Breast epithelium (tissue), 4 donors: ENCODE results near the gene LIPC. TPM values are rescaled to one million over a fixed set of nuclear protein-coding genes. Genes with fewer than 3 reads are reported as not detected.

Experiments
- DNase-seq, 2 donors: peaks; one replicate each; pipeline ENCODE4 v3.0.0-alpha.2; 2019; ENCODE audit warnings: low spot score in 2 of 2
- H3K27ac ChIP-seq, 2 donors: fragments of 200-600 bp; sonication (generic) in 1 of 2; one replicate each; pipeline ENCODE4 v1.5.1; 2016 to 2019; ENCODE audit warnings: mild to moderate bottlenecking in 1 of 2
- H3K27me3 ChIP-seq, 2 donors: fragments of 200-600 bp; sonication (generic) in 1 of 2; one replicate each; pipeline versions ENCODE4 v1.5.1 to v1.6.0; 2017 to 2019; ENCODE audit warnings: control low read depth in 1 of 2, mild to moderate bottlenecking in 1 of 2
- H3K36me3 ChIP-seq: fragments of 200-600 bp; one replicate; pipeline ENCODE4 v1.5.1; 2019
- H3K4me1 ChIP-seq, 2 donors: fragments of 200-600 bp; sonication (generic); one replicate each; pipeline ENCODE4 v1.5.1; 2016 to 2019; ENCODE audit warnings: control low read depth in 1 of 2
- H3K4me3 ChIP-seq, 3 donors: fragments of 200-600 bp; sonication (generic); 1 replicate in 2 of 3; 2 replicates in 1 of 3; pipeline ENCODE4 v1.5.1; 2016 to 2019; ENCODE audit warnings: mild to moderate bottlenecking in 3 of 3, moderate library complexity in 2 of 3
- H3K9me3 ChIP-seq, 2 donors: fragments of 200-600 bp; sonication (generic) in 1 of 2; one replicate each; pipeline ENCODE4 v1.5.1; 2016 to 2019; ENCODE audit warnings: control low read depth in 1 of 2
- POLR2A ChIP-seq: fragments of 450-650 bp; IDR thresholded peaks from one replicate; pipeline ENCODE4 v1.6.1; 2016; ENCODE audit warnings: antibody characterized with exemption, mild to moderate bottlenecking, moderate library complexity
- POLR2AphosphoS5 ChIP-seq, 3 donors: sonication (generic); formaldehyde crosslinking; IDR thresholded peaks; one replicate each; pipeline ENCODE4 v1.6.1; 2017; ENCODE audit warnings: antibody characterized with exemption in 3 of 3
- intact Hi-C: fragments of 100-400 bp; cut with DNase I; formaldehyde crosslinking; loops from one replicate; pipeline ENCODE4 v1.15.1; 2023; ENCODE audit warnings: low total_unique reads
- total RNA-seq, 3 donors: library from RNA; depleted of rRNA; stranded (reverse); fragments of >200 nt; gene quantifications; one replicate each; pipeline ENCODE4 v1.1.0, GENCODE V29; 2016
- TF ChIP-seq, protein P1 (sequence below), 3 donors: fragments of 450-650 bp; IDR thresholded peaks; one replicate each; pipeline ENCODE4 v1.5.1; 2016 to 2017; ENCODE audit warnings: antibody characterized with exemption in 3 of 3, mild to moderate bottlenecking in 3 of 3, moderate library complexity in 3 of 3

LIPC gene
- total RNA-seq, 3 donors from 2014 or later, result 0.15 to 0.80 TPM; not detected in 1

DNA sequence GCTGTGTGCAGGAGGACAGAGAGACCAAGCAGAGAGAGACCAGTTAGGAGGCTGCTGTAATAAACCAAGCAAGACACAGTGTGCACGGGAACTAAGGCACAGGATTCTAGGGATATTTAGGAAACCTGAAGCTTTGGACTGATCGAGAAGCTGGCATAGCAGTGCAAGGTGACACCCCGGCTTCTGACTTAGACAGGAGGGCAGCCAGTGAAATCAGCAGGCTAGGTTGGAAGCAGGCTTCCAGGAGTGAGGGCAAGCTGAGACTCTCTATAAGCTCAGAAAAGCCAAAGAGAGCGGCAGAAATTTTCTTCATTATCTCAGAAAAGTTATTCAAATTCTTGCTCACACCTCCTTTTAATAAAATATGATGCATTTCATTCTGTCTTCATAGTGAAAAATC, 104.6 kb downstream of the LIPC start:
- intact Hi-C loops, result no loop called here
- Histone ChIP-seq H3K4me1 (no peaks in the 10 kb centered on the region), H3K27ac (no peak overlapping the region), H3K9me3 (no peaks in the 10 kb centered on the region), H3K27me3 (no peaks in the 10 kb centered on the region), H3K36me3 (no peaks in the 10 kb centered on the region), H3K4me3 (no peak overlapping the region)
- TF ChIP-seq POLR2A (no peak), POLR2AphosphoS5 (IDR thresholded peaks at IDR 0.05) (no peak)
- TF ChIP-seq, protein P1, sequence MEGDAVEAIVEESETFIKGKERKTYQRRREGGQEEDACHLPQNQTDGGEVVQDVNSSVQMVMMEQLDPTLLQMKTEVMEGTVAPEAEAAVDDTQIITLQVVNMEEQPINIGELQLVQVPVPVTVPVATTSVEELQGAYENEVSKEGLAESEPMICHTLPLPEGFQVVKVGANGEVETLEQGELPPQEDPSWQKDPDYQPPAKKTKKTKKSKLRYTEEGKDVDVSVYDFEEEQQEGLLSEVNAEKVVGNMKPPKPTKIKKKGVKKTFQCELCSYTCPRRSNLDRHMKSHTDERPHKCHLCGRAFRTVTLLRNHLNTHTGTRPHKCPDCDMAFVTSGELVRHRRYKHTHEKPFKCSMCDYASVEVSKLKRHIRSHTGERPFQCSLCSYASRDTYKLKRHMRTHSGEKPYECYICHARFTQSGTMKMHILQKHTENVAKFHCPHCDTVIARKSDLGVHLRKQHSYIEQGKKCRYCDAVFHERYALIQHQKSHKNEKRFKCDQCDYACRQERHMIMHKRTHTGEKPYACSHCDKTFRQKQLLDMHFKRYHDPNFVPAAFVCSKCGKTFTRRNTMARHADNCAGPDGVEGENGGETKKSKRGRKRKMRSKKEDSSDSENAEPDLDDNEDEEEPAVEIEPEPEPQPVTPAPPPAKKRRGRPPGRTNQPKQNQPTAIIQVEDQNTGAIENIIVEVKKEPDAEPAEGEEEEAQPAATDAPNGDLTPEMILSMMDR (IDR thresholded peaks at IDR 0.05), result no peak
- DNase-seq, result no peak

DNA sequence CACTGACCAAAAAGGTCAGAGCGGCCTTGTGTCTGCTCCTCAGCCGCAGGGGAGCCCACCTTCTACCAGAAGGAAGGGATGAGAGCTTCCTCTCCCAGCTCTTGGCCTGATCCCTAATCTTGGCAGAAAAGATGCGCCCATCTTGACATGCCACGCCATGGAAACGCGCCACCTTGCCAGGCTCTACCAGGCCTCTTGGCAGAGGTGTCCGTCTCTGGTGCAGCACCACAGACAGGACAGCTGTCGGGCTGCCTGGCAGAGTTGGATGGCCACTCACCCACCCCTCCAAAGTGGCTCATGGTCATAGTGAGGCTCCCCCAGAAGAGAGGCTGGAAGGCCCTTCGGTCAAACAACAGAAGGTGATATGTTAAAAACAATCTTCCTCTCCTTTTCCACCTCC, 105.2 kb downstream of the LIPC start:
- Histone ChIP-seq H3K36me3 (no peaks in the 10 kb centered on the region), H3K9me3 (no peaks in the 10 kb centered on the region), H3K27ac (peak overlapping the region; percentile 9 to 48), H3K27me3 (no peaks in the 10 kb centered on the region), H3K4me3 (no peak overlapping the region), H3K4me1 (no peaks in the 10 kb centered on the region)
- DNase-seq, result no peak
- intact Hi-C loops, result no loop called here
- TF ChIP-seq POLR2AphosphoS5 (IDR thresholded peaks at IDR 0.05), result no peak
- TF ChIP-seq, protein P1 (IDR thresholded peaks at IDR 0.05), result no peak
- no peak for TF ChIP-seq POLR2A

DNA sequence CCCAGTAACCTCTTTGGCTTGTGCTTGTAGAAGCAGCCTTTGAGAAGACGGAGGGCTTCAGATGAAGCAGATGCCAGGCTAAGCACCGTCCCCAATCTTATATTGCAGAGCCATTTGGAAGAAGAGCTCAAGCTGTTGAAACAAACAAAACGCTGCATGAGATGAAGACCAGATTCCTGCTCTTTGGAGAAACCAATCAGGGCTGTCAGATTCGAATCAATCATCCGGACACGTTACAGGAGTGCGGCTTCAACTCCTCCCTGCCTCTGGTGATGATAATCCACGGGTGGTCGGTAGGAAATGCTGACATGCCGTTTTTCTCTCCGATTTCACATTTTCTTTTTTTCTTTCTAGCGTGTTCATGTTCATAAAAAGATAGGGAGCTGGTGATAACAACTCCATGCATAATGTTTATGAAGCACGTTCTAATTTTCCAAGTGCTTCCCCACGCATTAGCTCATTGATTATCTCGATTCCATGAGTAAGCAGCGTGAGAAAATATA, 106.5 kb downstream of the LIPC start:
- H3K27me3 ChIP-seq, result no peaks in the 10 kb centered on the region
- no peak overlapping the region for H3K27ac ChIP-seq
- H3K9me3 ChIP-seq, result no peaks in the 10 kb centered on the region
- no peaks in the 10 kb centered on the region for H3K4me1 ChIP-seq
- DNase-seq, result no peak
- no peak for TF ChIP-seq POLR2A
- TF ChIP-seq, protein P1 (IDR thresholded peaks at IDR 0.05), result no peak
- no peak for TF ChIP-seq POLR2AphosphoS5 (IDR thresholded peaks at IDR 0.05)
- no peak overlapping the region for H3K4me3 ChIP-seq
- intact Hi-C loops, result no loop called here
- no peaks in the 10 kb centered on the region for H3K36me3 ChIP-seq

DNA sequence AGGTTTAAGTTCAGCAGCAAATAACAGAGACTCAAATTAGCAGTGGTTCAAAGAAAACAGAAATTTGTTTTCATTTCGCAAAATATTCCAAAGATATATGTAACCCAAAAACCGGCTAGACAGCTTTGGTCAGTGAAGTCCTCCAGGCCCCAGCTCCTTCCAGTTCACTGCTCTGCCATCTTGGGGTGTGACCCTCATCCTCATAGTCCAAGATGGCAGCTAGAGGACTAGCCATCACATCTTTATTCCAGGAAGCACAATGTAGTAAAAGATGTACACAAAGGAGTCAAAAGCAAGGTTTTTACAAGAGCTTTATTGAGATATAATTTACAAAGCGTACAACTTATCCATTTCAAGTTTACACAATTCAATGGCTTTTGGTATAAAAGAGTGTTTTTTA, 107.1 kb downstream of the LIPC start:
- intact Hi-C loops, result no loop called here
- Histone ChIP-seq H3K4me1 (no peaks in the 10 kb centered on the region), H3K36me3 (no peaks in the 10 kb centered on the region), H3K27ac (no peak overlapping the region), H3K9me3 (no peaks in the 10 kb centered on the region), H3K4me3 (no peak overlapping the region), H3K27me3 (no peaks in the 10 kb centered on the region)
- TF ChIP-seq, protein P1 (IDR thresholded peaks at IDR 0.05), result no peak
- no peak for TF ChIP-seq POLR2A
- no peak for TF ChIP-seq POLR2AphosphoS5 (IDR thresholded peaks at IDR 0.05)
- DNase-seq, result no peak

DNA sequence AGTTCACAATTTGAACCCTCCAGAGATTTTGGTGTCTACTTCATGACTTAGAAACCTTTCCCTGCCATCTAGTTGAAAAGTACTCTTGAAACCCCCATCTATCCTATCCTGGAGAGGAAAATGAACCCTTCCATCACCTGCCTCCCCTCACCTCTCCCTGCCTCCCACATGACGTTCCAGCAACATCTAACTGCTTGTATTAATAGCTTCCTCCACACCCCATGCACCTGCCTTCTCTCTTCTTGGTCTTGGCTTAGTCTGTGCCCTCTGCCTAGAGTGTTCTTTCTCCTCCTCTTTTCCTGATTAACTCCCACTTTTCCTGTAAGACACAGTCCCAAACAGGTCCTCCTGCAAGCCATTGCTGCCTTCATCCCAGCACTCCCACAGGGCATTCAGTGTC, 107.8 kb downstream of the LIPC start:
- no peaks in the 10 kb centered on the region for H3K36me3 ChIP-seq
- TF ChIP-seq, protein P1 (IDR thresholded peaks at IDR 0.05), result no peak
- no peak for TF ChIP-seq POLR2A
- TF ChIP-seq POLR2AphosphoS5 (IDR thresholded peaks at IDR 0.05), result no peak
- H3K27ac ChIP-seq, result no peak overlapping the region
- H3K4me3 ChIP-seq, result no peak overlapping the region
- H3K4me1 ChIP-seq, result no peaks in the 10 kb centered on the region
- H3K9me3 ChIP-seq, result no peaks in the 10 kb centered on the region
- intact Hi-C loops, result no loop called here
- no peak for DNase-seq
- no peaks in the 10 kb centered on the region for H3K27me3 ChIP-seq
